Activated naive CD4-positive, alpha-beta T cell treated with anti-CD3 and anti-CD28 coated beads, Interleukin-2, amount 50 U/mL, for 24 hours (primary cell): ENCODE results near the gene AMY2B.
A peak's percentile ranks its signal among the peaks of the same experiment; 100 is the strongest.
"Not testable (repeated sequence)": the region's sequence is repeated elsewhere in the genome, so short reads cannot be mapped to it uniquely, and the experiment has no call there.

Source experiments
- H3K27ac Mint-ChIP-seq: one replicate; pipeline ENCODE4 v1.8.0; 2021; ENCODE audit warnings: mild to moderate bottlenecking, mixed read lengths
- H3K27me3 Mint-ChIP-seq: one replicate; pipeline ENCODE4 v1.8.0; 2021; ENCODE audit warnings: mixed read lengths
- H3K36me3 Mint-ChIP-seq: one replicate; pipeline ENCODE4 v1.8.0; 2021; ENCODE audit warnings: mixed read lengths
- H3K4me1 Mint-ChIP-seq: one replicate; pipeline ENCODE4 v1.8.0; 2021; ENCODE audit warnings: mixed read lengths
- H3K4me3 Mint-ChIP-seq: one replicate; pipeline ENCODE4 v1.8.0; 2021; ENCODE audit warnings: mild to moderate bottlenecking, mixed read lengths
- H3K9me3 Mint-ChIP-seq: one replicate; pipeline ENCODE4 v1.8.0; 2021; ENCODE audit warnings: mixed read lengths

Gene AMY2B

GRCh38 chr1:103571289-103571688 lies at the start of gene AMY2B:
Gene AMY2B, plus strand, starts transcription at chr1:103571589. Its CDS starts 14 bp downstream, at chr1:103571603.
- not testable (repeated sequence) for H3K4me3 Mint-ChIP-seq, H3K27ac Mint-ChIP-seq, H3K27me3 Mint-ChIP-seq, H3K9me3 Mint-ChIP-seq, H3K4me1 Mint-ChIP-seq
- H3K36me3 Mint-ChIP-seq, result peaks cover 23% of the 10 kb centered on the region

- Mint-ChIP-seq H3K4me3 (peak overlapping the region; percentile 19), H3K36me3 (peaks cover 8% of the 10 kb centered on the region), H3K9me3 (no peaks in the 10 kb centered on the region), H3K4me1 (peaks cover 33% of the 10 kb centered on the region), H3K27ac (no peak overlapping the region), H3K27me3 (no peaks in the 10 kb centered on the region)
Observed at GRCh38 chr1:103523346-103523745, 48.0 kb upstream of the AMY2B start.

GRCh38 chr1:103525114-103525606 lies 46.2 kb upstream of the AMY2B start:
- peaks cover 18% of the 10 kb centered on the region for H3K36me3 Mint-ChIP-seq
- H3K4me3 Mint-ChIP-seq, result peak overlapping the region; percentile 86
- peak overlapping the region; percentile 79 for H3K27ac Mint-ChIP-seq
- no peaks in the 10 kb centered on the region for H3K27me3 Mint-ChIP-seq
- no peaks in the 10 kb centered on the region for H3K9me3 Mint-ChIP-seq
- H3K4me1 Mint-ChIP-seq, result peaks cover 48% of the 10 kb centered on the region

- H3K27ac Mint-ChIP-seq, result peak within 1 kb of the TSS; percentile 100
- H3K4me3 Mint-ChIP-seq, result peak within 1 kb of the TSS; percentile 100
- no peaks in the 10 kb centered on the region for H3K9me3 Mint-ChIP-seq
- H3K36me3 Mint-ChIP-seq, result peaks cover 21% of the 10 kb centered on the region
- H3K27me3 Mint-ChIP-seq, result no peaks in the 10 kb centered on the region
- H3K4me1 Mint-ChIP-seq, result peaks cover 55% of the 10 kb centered on the region
Observed at GRCh38 chr1:103525607-103526507, 45.5 kb upstream of the AMY2B start, which contains the start of gene RNPC3. Gene RNPC3, plus strand, starts transcription at chr1:103525699. Its CDS starts 372 bp downstream, at chr1:103526071.

GRCh38 chr1:103527331-103527730 lies 44.1 kb upstream of the AMY2B start:
- Mint-ChIP-seq H3K9me3 (no peaks in the 10 kb centered on the region), H3K4me3 (peak overlapping the region; percentile 100), H3K36me3 (peaks cover 34% of the 10 kb centered on the region), H3K27ac (peak overlapping the region; percentile 81), H3K27me3 (no peaks in the 10 kb centered on the region), H3K4me1 (peaks cover 69% of the 10 kb centered on the region)

- H3K27ac Mint-ChIP-seq, result no peak overlapping the region
- H3K9me3 Mint-ChIP-seq, result no peaks in the 10 kb centered on the region
- H3K36me3 Mint-ChIP-seq, result peaks cover 42% of the 10 kb centered on the region
- no peak overlapping the region for H3K4me3 Mint-ChIP-seq
- H3K4me1 Mint-ChIP-seq, result peaks cover 77% of the 10 kb centered on the region
- H3K27me3 Mint-ChIP-seq, result no peaks in the 10 kb centered on the region
Observed at GRCh38 chr1:103529746-103530145, 41.6 kb upstream of the AMY2B start.

- peaks cover 11% of the 10 kb centered on the region for H3K4me1 Mint-ChIP-seq
- no peaks in the 10 kb centered on the region for H3K27me3 Mint-ChIP-seq
- peaks cover 28% of the 10 kb centered on the region for H3K36me3 Mint-ChIP-seq
- H3K27ac Mint-ChIP-seq, result no peak overlapping the region
- H3K4me3 Mint-ChIP-seq, result no peak overlapping the region
- H3K9me3 Mint-ChIP-seq, result no peaks in the 10 kb centered on the region
Observed at GRCh38 chr1:103538226-103538625, 33.2 kb upstream of the AMY2B start.

- Mint-ChIP-seq H3K4me3 (no peak overlapping the region), H3K27me3 (no peaks in the 10 kb centered on the region), H3K36me3 (peaks cover 33% of the 10 kb centered on the region), H3K4me1 (peaks cover 3% of the 10 kb centered on the region), H3K9me3 (no peaks in the 10 kb centered on the region), H3K27ac (peak overlapping the region; percentile 75)
Observed at GRCh38 chr1:103541431-103541830, 30.0 kb upstream of the AMY2B start.

GRCh38 chr1:103546496-103546895 lies 24.9 kb upstream of the AMY2B start:
- H3K27me3 Mint-ChIP-seq, result no peaks in the 10 kb centered on the region
- H3K9me3 Mint-ChIP-seq, result no peaks in the 10 kb centered on the region
- peaks cover 34% of the 10 kb centered on the region for H3K36me3 Mint-ChIP-seq
- no peak overlapping the region for H3K27ac Mint-ChIP-seq
- H3K4me1 Mint-ChIP-seq, result peaks cover 3% of the 10 kb centered on the region
- no peak overlapping the region for H3K4me3 Mint-ChIP-seq

GRCh38 chr1:103547840-103548239 lies 23.5 kb upstream of the AMY2B start:
- no peak overlapping the region for H3K27ac Mint-ChIP-seq
- no peaks in the 10 kb centered on the region for H3K27me3 Mint-ChIP-seq
- peaks cover 33% of the 10 kb centered on the region for H3K36me3 Mint-ChIP-seq
- no peaks in the 10 kb centered on the region for H3K9me3 Mint-ChIP-seq
- peaks cover 3% of the 10 kb centered on the region for H3K4me1 Mint-ChIP-seq
- H3K4me3 Mint-ChIP-seq, result no peak overlapping the region

- Mint-ChIP-seq H3K4me3 (no peak overlapping the region), H3K27me3 (no peaks in the 10 kb centered on the region), H3K36me3 (peaks cover 13% of the 10 kb centered on the region), H3K27ac (no peak overlapping the region), H3K9me3 (no peaks in the 10 kb centered on the region), H3K4me1 (peaks cover 7% of the 10 kb centered on the region)
Observed at GRCh38 chr1:103560427-103560826, 11.0 kb upstream of the AMY2B start.

- H3K9me3 Mint-ChIP-seq, H3K27me3 Mint-ChIP-seq, H3K36me3 Mint-ChIP-seq, H3K4me1 Mint-ChIP-seq, H3K27ac Mint-ChIP-seq, H3K4me3 Mint-ChIP-seq: not testable (repeated sequence)
Observed at GRCh38 chr1:103561124-103561523, 10.3 kb upstream of the AMY2B start.

GRCh38 chr1:103561643-103562395 lies 9.6 kb upstream of the AMY2B start:
- no peaks in the 10 kb centered on the region for H3K27me3 Mint-ChIP-seq
- peaks cover 8% of the 10 kb centered on the region for H3K36me3 Mint-ChIP-seq
- no peak overlapping the region for H3K27ac Mint-ChIP-seq
- H3K4me1 Mint-ChIP-seq, result peaks cover 7% of the 10 kb centered on the region
- H3K4me3 Mint-ChIP-seq, result no peak overlapping the region
- H3K9me3 Mint-ChIP-seq, result no peaks in the 10 kb centered on the region

GRCh38 chr1:103563056-103563455 lies 8.3 kb upstream of the AMY2B start:
- no peaks in the 10 kb centered on the region for H3K9me3 Mint-ChIP-seq
- peaks cover 9% of the 10 kb centered on the region for H3K36me3 Mint-ChIP-seq
- H3K27me3 Mint-ChIP-seq, result no peaks in the 10 kb centered on the region
- no peak overlapping the region for H3K27ac Mint-ChIP-seq
- no peak overlapping the region for H3K4me3 Mint-ChIP-seq
- peaks cover 7% of the 10 kb centered on the region for H3K4me1 Mint-ChIP-seq

- no peaks in the 10 kb centered on the region for H3K27me3 Mint-ChIP-seq
- no peak overlapping the region for H3K27ac Mint-ChIP-seq
- H3K9me3 Mint-ChIP-seq, result no peaks in the 10 kb centered on the region
- no peak overlapping the region for H3K4me3 Mint-ChIP-seq
- H3K36me3 Mint-ChIP-seq, result peaks cover 23% of the 10 kb centered on the region
- H3K4me1 Mint-ChIP-seq, result no peaks in the 10 kb centered on the region
Observed at GRCh38 chr1:103569493-103569892, 1.9 kb upstream of the AMY2B start.

- peak overlapping the region; percentile 80 for H3K27ac Mint-ChIP-seq
- H3K36me3 Mint-ChIP-seq, result peaks cover 17% of the 10 kb centered on the region
- no peak overlapping the region for H3K4me3 Mint-ChIP-seq
- H3K27me3 Mint-ChIP-seq, result no peaks in the 10 kb centered on the region
- no peaks in the 10 kb centered on the region for H3K9me3 Mint-ChIP-seq
- H3K4me1 Mint-ChIP-seq, result no peaks in the 10 kb centered on the region
Observed at GRCh38 chr1:103576065-103576464, 4.7 kb downstream of the AMY2B start.
